Measurements from ENCODE around the gene PGA3. TPM values are rescaled to one million over a fixed set of nuclear protein-coding genes. Genes with fewer than 3 reads are reported as not detected.

PGA3 gene
- polyA plus RNA-seq, 3 donors: 1.4 to 4.1 (median 1.9) TPM

GRCh38 chr11:61154528-61154927, 48.8 kb upstream of the PGA3 start:
- Histone ChIP-seq H3K36me3 (replicated peaks in 1 of 2; ENCODE audit: control insufficient read depth in 1 of 2, insufficient read depth in 2 of 2, low read length in 2 of 2) (peaks cover 0 to 26% of the 10 kb centered on the region in 2 donors), H3K27ac (ENCODE audit: low read depth in 1 of 2, low read length in 2 of 2) (no peak overlapping the region), H4K20me1 (ENCODE audit: insufficient read depth, low read length) (peaks cover 90% of the 10 kb centered on the region), H3K4me1 (ENCODE audit: control insufficient read depth in 1 of 2, insufficient read depth in 2 of 2, low read length in 2 of 2) (peaks cover 19 to 38% of the 10 kb centered on the region in 2 donors), H3K79me2 (ENCODE audit: insufficient read depth, low read length) (peaks cover 100% of the 10 kb centered on the region), H3K4me2 (replicated peaks; ENCODE audit: extremely low read depth, low read length, poor library complexity, severe bottlenecking) (no peak overlapping the region), H3K4me3 (replicated peaks in 1 of 3; ENCODE audit: low read depth in 2 of 3, low read length in 3 of 3) (no peak overlapping the region), H3K9me3 (replicated peaks in 1 of 2; ENCODE audit: control insufficient read depth in 1 of 2, insufficient read depth in 1 of 2, low read length in 2 of 2) (peaks cover 0 to 8% of the 10 kb centered on the region in 2 donors), H2AFZ (ENCODE audit: insufficient read depth, low read depth, low read length, poor library complexity, severe bottlenecking) (no peak overlapping the region), H3K27me3 (ENCODE audit: control insufficient read depth in 2 of 2, insufficient read depth in 2 of 2, low read length in 2 of 2) (no peaks in the 10 kb centered on the region), H3K9ac (ENCODE audit: insufficient read depth, low read length, poor library complexity, severe bottlenecking) (no peak overlapping the region)
- Mint-ChIP-seq H3K27ac (no peak overlapping the region), H3K36me3 (peaks cover 41 to 66% of the 10 kb centered on the region in 2 donors), H3K27me3 (ENCODE audit: low read depth in 3 of 3) (no peaks in the 10 kb centered on the region), H3K4me3 (no peak overlapping the region), H3K4me1 (peaks cover 54% of the 10 kb centered on the region), H3K9me3 (peaks cover 6 to 16% (median 11%) of the 10 kb centered on the region in 7 donors)
- intact Hi-C loops (cut with micrococcal nuclease): loop anchor here in 1 of 2 donors (5.0 kb wide), 1 partner anchor 33 kb away; no protein-coding TSS in a partner anchor
- no peak for TF ChIP-seq CTCF (IDR thresholded peaks at IDR 0.05)
- no peak for DNase-seq
- 90% methylated on average over 3 of the region's 4 CpGs for WGBS (ENCODE audit: insufficient coverage)

GRCh38 chr11:61155312-61155711, 48.0 kb upstream of the PGA3 start:
- Histone ChIP-seq H3K79me2 (ENCODE audit: insufficient read depth, low read length) (peaks cover 100% of the 10 kb centered on the region), H3K4me3 (replicated peaks in 1 of 3; ENCODE audit: low read depth in 2 of 3, low read length in 3 of 3) (no peak overlapping the region), H3K9me3 (replicated peaks in 1 of 2; ENCODE audit: control insufficient read depth in 1 of 2, insufficient read depth in 1 of 2, low read length in 2 of 2) (peaks cover 0 to 8% of the 10 kb centered on the region in 2 donors), H3K4me2 (replicated peaks; ENCODE audit: extremely low read depth, low read length, poor library complexity, severe bottlenecking) (no peak overlapping the region), H3K36me3 (replicated peaks in 1 of 2; ENCODE audit: control insufficient read depth in 1 of 2, insufficient read depth in 2 of 2, low read length in 2 of 2) (peaks cover 0 to 26% of the 10 kb centered on the region in 2 donors), H3K27ac (ENCODE audit: low read depth in 1 of 2, low read length in 2 of 2) (no peak overlapping the region), H3K9ac (ENCODE audit: insufficient read depth, low read length, poor library complexity, severe bottlenecking) (no peak overlapping the region), H3K27me3 (ENCODE audit: control insufficient read depth in 2 of 2, insufficient read depth in 2 of 2, low read length in 2 of 2) (no peaks in the 10 kb centered on the region), H2AFZ (ENCODE audit: insufficient read depth, low read depth, low read length, poor library complexity, severe bottlenecking) (no peak overlapping the region), H4K20me1 (ENCODE audit: insufficient read depth, low read length) (peaks cover 88% of the 10 kb centered on the region), H3K4me1 (ENCODE audit: control insufficient read depth in 1 of 2, insufficient read depth in 2 of 2, low read length in 2 of 2) (peaks cover 17 to 36% of the 10 kb centered on the region in 2 donors)
- Mint-ChIP-seq H3K4me1 (peaks cover 52% of the 10 kb centered on the region), H3K27ac (peak overlapping the region in 3 of 7 donors; percentile 17 to 50 (median 21)), H3K27me3 (ENCODE audit: low read depth in 3 of 3) (no peaks in the 10 kb centered on the region), H3K4me3 (no peak overlapping the region), H3K9me3 (peaks cover 6 to 16% (median 11%) of the 10 kb centered on the region in 7 donors), H3K36me3 (peaks cover 43 to 66% of the 10 kb centered on the region in 2 donors)
- TF ChIP-seq CTCF (IDR thresholded peaks at IDR 0.05): no peak
- WGBS (ENCODE audit: insufficient coverage): no CpG with 5 or more reads among the region's 1 CpG
- no peak for DNase-seq
- intact Hi-C loops (cut with micrococcal nuclease): no loop called here

All from CD14-positive monocyte (primary cell).